ENCODE results near the gene XPO6. TPM values are rescaled to one million over a fixed set of nuclear protein-coding genes. Genes with fewer than 3 reads are reported as not detected.

XPO6 gene
- total RNA-seq, 1 donor from 2014 or later = 236 TPM

DNA sequence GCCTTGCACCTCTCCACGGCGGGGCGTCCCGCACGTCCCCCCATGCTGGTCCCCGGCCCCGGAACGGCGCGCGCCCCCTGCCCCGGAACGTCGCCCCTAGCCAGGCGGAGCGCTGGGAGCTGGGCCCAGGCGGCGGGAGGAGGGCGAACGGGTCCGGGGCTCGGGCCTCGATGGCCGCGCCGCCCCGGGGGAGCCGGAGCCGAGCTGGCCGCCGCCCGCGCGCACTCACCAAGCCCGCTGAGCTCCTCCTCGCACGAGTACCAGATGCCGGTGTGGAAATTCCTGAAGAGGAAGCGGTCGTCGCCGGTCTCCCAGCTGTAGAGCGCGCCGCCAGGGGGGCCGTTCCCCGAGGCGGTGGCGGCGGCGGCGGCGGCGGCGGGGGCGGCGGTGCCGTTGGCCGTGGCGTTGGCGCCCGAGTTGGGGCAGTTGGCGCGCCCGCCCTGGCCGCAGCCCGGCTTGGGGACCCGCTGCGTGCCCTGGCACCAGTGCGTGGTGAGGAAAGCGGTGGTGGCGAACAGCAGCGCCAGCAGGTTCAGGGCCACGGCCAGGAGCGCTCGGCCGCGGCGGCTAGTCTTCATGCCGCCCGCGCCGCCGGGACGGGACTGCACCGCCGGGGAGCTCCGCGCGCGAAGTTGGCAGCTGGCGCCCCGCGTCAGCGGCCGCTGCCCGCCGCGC is 148.8 kb downstream of the XPO6 start:
- no peaks in the 10 kb centered on the region for H3K36me3 Mint-ChIP-seq (ENCODE audit: low read depth)
- no peak for ATAC-seq (ENCODE audit: low read depth)
- no peak overlapping the region for H3K4me3 Mint-ChIP-seq
- peaks cover 48% of the 10 kb centered on the region for H3K27me3 Mint-ChIP-seq
- POLR2A ChIA-PET = no interaction called here
- no peaks in the 10 kb centered on the region for H3K9me3 Mint-ChIP-seq
- H3K4me1 Mint-ChIP-seq = peaks cover 1% of the 10 kb centered on the region
- no peak for DNase-seq
- TF ChIP-seq, protein P1, sequence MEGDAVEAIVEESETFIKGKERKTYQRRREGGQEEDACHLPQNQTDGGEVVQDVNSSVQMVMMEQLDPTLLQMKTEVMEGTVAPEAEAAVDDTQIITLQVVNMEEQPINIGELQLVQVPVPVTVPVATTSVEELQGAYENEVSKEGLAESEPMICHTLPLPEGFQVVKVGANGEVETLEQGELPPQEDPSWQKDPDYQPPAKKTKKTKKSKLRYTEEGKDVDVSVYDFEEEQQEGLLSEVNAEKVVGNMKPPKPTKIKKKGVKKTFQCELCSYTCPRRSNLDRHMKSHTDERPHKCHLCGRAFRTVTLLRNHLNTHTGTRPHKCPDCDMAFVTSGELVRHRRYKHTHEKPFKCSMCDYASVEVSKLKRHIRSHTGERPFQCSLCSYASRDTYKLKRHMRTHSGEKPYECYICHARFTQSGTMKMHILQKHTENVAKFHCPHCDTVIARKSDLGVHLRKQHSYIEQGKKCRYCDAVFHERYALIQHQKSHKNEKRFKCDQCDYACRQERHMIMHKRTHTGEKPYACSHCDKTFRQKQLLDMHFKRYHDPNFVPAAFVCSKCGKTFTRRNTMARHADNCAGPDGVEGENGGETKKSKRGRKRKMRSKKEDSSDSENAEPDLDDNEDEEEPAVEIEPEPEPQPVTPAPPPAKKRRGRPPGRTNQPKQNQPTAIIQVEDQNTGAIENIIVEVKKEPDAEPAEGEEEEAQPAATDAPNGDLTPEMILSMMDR (IDR thresholded peaks at IDR 0.05) = no peak
- H3K27ac Mint-ChIP-seq = no peak overlapping the region
- CTCF ChIA-PET = no interaction called here
- intact Hi-C loops (cut with micrococcal nuclease) = no loop called here

DNA sequence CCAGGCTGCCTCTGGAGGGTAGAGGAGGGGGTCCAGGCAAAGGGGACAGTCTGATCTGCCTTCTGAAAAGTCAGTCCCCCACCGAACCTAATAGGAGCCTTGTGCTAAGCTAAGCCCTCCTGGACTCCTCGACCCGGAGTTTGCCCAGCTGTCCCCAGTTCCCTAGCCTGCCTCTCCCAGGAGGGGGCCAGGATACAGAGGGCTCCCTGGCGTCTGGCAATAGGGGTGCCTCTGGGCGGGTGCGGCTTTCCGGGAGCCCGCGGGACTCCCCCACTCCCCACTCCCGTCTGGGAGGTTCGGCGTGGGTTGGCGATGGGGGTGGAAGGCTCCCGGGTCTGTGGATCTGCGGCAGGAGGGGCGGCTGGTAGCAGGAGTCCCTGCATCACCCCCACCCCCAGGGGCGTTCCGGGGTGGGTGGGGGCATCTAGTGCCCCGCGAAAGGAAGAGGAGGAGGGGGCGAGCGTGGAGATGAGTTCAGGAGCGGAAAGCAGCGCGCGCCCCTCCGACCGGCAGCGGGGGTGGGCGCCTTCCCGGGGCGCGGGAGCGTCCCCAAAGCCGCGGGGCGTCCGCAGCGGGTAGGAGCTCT is 149.4 kb downstream of the XPO6 start:
- Mint-ChIP-seq H3K4me1 (peaks cover 1% of the 10 kb centered on the region), H3K4me3 (no peak overlapping the region), H3K27ac (no peak overlapping the region), H3K27me3 (peaks cover 46% of the 10 kb centered on the region), H3K36me3 (ENCODE audit: low read depth) (no peaks in the 10 kb centered on the region), H3K9me3 (no peaks in the 10 kb centered on the region)
- TF ChIP-seq, protein P1 (IDR thresholded peaks at IDR 0.05) = no peak
- DNase-seq (no peak), ATAC-seq (ENCODE audit: low read depth) (no peak)
- CTCF ChIA-PET = interaction anchor here (0.9 kb wide), 1 partner anchor 9 kb away, joined by 4 read pairs; no protein-coding TSS in a partner anchor
- intact Hi-C loops (cut with micrococcal nuclease) = no loop called here
- POLR2A ChIA-PET = no interaction called here

DNA sequence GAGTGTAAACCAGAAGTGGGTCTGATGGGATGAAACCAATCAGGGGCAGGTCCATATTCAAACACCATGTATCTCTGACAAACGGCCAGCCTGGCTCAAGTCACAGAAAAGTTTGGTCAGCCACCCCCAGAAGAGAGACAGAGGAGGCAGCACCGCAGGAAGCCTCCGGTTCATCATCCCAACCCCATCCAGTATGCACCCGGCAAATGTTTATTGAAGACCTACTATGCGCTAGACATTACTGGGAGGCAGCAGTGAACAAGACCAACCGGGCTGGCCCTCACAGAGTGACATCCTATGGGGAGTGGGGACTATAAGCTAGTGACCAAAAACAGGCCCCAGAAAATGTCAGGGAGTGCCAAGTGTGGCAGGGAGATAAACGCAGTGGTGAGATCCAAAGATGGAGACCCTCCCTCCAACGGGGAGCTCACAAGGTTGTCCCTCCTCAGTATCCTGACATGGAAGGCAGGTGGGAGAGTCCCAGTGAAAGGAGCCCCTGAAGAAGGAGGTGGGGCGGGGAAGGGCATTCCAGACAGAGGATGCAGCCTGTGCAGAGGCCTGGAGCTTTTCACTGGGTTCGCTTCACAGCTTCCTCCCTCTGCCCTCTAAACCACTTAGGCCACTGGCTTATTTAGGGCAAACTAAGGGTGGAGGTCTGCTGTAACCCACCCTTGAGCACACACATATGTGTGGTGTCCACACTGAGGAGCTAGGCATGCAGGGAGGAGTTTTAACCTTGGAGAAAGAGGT is 150.2 kb downstream of the XPO6 start:
- Mint-ChIP-seq H3K4me1 (peaks cover 1% of the 10 kb centered on the region), H3K9me3 (no peaks in the 10 kb centered on the region), H3K27ac (no peak overlapping the region), H3K4me3 (no peak overlapping the region), H3K36me3 (ENCODE audit: low read depth) (no peaks in the 10 kb centered on the region), H3K27me3 (peaks cover 51% of the 10 kb centered on the region)
- POLR2A ChIA-PET = no interaction called here
- ATAC-seq (ENCODE audit: low read depth) (no peak), DNase-seq (no peak)
- TF ChIP-seq, protein P1 (IDR thresholded peaks at IDR 0.05) = no peak
- CTCF ChIA-PET = interaction anchor here (0.9 kb wide), 1 partner anchor 10 kb away, joined by 4 read pairs; no protein-coding TSS in a partner anchor
- intact Hi-C loops (cut with micrococcal nuclease) = no loop called here

DNA sequence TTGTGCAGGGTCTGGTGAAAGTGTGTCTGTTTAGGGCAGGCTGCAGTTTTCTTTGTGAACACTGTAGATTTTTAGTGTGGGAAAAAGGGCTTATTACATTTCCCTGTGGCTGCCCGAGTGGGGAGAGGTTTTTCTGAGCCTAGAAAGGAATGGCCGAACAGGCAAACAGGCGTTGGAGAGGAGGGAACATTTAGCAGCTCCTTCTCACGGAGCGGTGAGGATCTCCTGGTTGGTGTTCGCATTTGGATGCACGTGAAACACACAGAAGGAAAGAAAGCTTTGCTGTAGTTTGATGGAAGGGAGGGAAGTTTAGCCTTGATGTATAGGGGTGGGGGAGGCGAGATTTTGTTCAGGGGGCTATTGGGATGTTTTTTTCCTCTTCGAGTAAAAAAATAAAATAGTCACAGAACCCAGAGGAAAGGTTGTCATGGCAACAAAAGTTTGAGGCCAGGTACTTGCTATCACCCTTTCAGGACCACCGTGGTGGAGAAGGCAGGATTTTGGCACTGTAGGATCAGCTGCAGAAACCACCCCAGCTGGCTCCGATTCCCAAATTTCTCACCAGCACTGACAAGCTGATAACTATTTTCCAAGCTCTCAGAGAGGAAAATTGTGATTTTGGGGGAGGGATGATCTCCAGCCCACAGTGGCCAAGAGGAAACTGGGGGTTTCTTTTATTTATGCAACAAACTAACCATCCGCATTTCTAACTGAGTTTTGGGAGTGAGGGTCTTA is 151.8 kb downstream of the XPO6 start:
- CTCF ChIA-PET = no interaction called here
- H3K36me3 Mint-ChIP-seq (ENCODE audit: low read depth) = no peaks in the 10 kb centered on the region
- intact Hi-C loops (cut with micrococcal nuclease) = no loop called here

More for the DNA sequence above, 151.8 kb downstream of the XPO6 start:
- Mint-ChIP-seq H3K27me3 (peaks cover 41% of the 10 kb centered on the region), H3K4me1 (peaks cover 1% of the 10 kb centered on the region), H3K27ac (no peak overlapping the region), H3K9me3 (no peaks in the 10 kb centered on the region), H3K4me3 (no peak overlapping the region)
- DNase-seq (no peak), ATAC-seq (ENCODE audit: low read depth) (no peak)
- TF ChIP-seq, protein P1 (IDR thresholded peaks at IDR 0.05) = no peak
- POLR2A ChIA-PET = no interaction called here

Data from activated B cell treated with CpG ODN at 0.5 μM for 24 hours (primary cell).